ENCODE measurements around the gene GUCA1C.

GRCh38 chr3:108879915-108880314 is 73.8 kb downstream of the GUCA1C start:
- TF ChIP-seq HMGXB4 (CRISPR knock-in tag; IDR thresholded peaks at IDR 0.05) (no peak), CTCF (IDR thresholded peaks at IDR 0.05) (no peak), CREB1 (CRISPR knock-in tag; IDR thresholded peaks at IDR 0.05) (no peak), IRF2 (CRISPR knock-in tag; IDR thresholded peaks at IDR 0.05; ENCODE audit: borderline replicate concordance, low read depth) (no peak), SP1 (CRISPR knock-in tag; conservative IDR thresholded peaks at IDR 0.05) (no peak), PREB (CRISPR knock-in tag; IDR thresholded peaks at IDR 0.05; ENCODE audit: borderline replicate concordance) (no peak), ELF4 (CRISPR knock-in tag; IDR thresholded peaks at IDR 0.05; ENCODE audit: low read depth) (no peak), TEAD4 (CRISPR knock-in tag; IDR thresholded peaks at IDR 0.05) (no peak), KAT7 (CRISPR knock-in tag; IDR thresholded peaks at IDR 0.05; ENCODE audit: borderline replicate concordance) (no peak), ZNF281 (CRISPR knock-in tag; IDR thresholded peaks at IDR 0.05) (no peak)

All from WTC11 (cell line).